Astrocyte of the cerebellum (primary cell): Measurements from ENCODE around the gene TLE5.
"Not testable (repeated sequence)": the region's sequence is repeated elsewhere in the genome, so short reads cannot be mapped to it uniquely, and the experiment has no call there.

Experiments used
- DNase-seq: peaks from one replicate; pipeline ENCODE4 v3.0.0-alpha.2; 2011; ENCODE audit warnings: low read depth
- H3K4me3 ChIP-seq: 2 replicates; pipeline ENCODE4 v1.5.1; 2011; ENCODE audit warnings: mild to moderate bottlenecking, low read depth, low read length, moderate library complexity
- CTCF ChIP-seq: IDR thresholded peaks from 2 replicates; pipeline ENCODE4 v1.5.1; 2012; ENCODE audit warnings: low read length, low read depth, moderate library complexity, mild to moderate bottlenecking; ENCODE audit errors: missing control alignments
- in situ Hi-C: cut with HindIII; loops from 2 replicates; pipeline ENCODE4 v1.10.0; 2017; ENCODE audit warnings: low sequenced_read_pairs

Gene TLE5

GRCh38 chr19:3096267-3096901 is 34.1 kb upstream of the TLE5 start:
- no peak for TF ChIP-seq CTCF
- H3K4me3 ChIP-seq: peak overlapping the region; percentile 89
- in situ Hi-C loops: no loop called here
- DNase-seq: no peak

- no peak for TF ChIP-seq CTCF
- no peak for DNase-seq
- in situ Hi-C loops: no loop called here
- peak overlapping the region; percentile 89 for H3K4me3 ChIP-seq
Measured at GRCh38 chr19:3095441-3096191, 33.3 kb upstream of the TLE5 start.

- DNase-seq: no peak
- in situ Hi-C loops: no loop called here
- peak overlapping the region; percentile 89 for H3K4me3 ChIP-seq
- TF ChIP-seq CTCF: no peak
Measured at GRCh38 chr19:3094601-3095440, 32.5 kb upstream of the TLE5 start.

- in situ Hi-C loops, H3K4me3 ChIP-seq, DNase-seq: not testable (repeated sequence)
Measured at GRCh38 chr19:3089299-3089855, 27.1 kb upstream of the TLE5 start.

GRCh38 chr19:3087769-3088168 is 25.5 kb upstream of the TLE5 start:
- no peak overlapping the region for H3K4me3 ChIP-seq
- TF ChIP-seq CTCF: no peak
- in situ Hi-C loops: no loop called here
- DNase-seq: no peak

GRCh38 chr19:3084943-3085342 is 22.6 kb upstream of the TLE5 start:
- in situ Hi-C loops: no loop called here
- TF ChIP-seq CTCF: no peak
- DNase-seq: no peak

More at GRCh38 chr19:3084943-3085342, 22.6 kb upstream of the TLE5 start:
- H3K4me3 ChIP-seq: no peak overlapping the region
